Astrocyte of the cerebellum (primary cell): ENCODE results near the gene GRM6.

ENCODE experiments used
- DNase-seq: peaks from one replicate; pipeline ENCODE4 v3.0.0-alpha.2; 2011; ENCODE audit warnings: low read depth
- H3K4me3 ChIP-seq: 2 replicates; pipeline ENCODE4 v1.5.1; 2011; ENCODE audit warnings: mild to moderate bottlenecking, low read depth, low read length, moderate library complexity
- in situ Hi-C: cut with HindIII; loops from 2 replicates; pipeline ENCODE4 v1.10.0; 2017; ENCODE audit warnings: low sequenced_read_pairs
- TF ChIP-seq, protein P1 (sequence below): IDR thresholded peaks from 2 replicates; pipeline ENCODE4 v1.5.1; 2012; ENCODE audit warnings: low read length, low read depth, moderate library complexity, mild to moderate bottlenecking; ENCODE audit errors: missing control alignments

GRM6 gene

DNA sequence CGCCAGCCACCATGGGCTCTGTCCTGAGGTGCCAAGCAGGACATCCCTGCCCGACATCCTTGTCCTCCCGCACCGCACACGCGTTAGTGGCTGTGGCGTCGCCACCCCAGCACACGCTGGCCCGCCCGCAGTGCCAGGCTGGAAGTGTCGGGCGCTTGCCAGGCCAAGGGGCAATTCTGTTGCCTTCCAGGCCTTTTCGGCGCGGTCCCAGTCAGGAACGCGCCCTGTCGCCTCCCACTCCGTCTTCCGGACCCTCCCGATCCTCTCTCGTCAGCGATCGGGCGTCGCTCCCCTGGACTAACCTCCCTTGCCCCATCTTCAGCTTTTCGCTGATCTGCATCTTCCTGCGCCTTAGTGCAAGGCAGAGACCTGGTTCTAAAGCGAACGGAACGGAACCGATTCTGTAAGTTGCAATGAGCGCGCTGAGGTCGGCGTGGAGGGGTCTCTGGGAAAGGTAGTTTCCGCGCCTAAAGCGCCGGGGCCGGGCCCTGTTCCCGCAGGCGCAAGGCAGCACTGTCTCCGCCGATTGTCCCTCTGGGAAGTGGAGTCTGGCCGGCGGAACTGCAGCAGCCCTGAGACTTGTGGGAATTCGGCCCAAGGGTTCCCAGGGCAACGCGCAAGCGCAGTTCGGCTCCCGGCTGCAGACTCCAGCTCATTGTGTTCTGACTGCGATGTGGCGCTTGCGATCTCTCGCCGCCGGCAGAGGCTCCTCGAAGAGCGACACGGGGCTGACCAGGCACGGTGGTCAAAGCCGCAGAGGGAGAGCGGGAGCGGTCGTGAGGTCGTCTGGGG is 54.4 kb downstream of the GRM6 start, which contains the start of gene ZNF454:
Gene ZNF454 (plus strand): TSS at position 630 of the 792 bp plus-strand sequence. CDS start 1,594 bp downstream, outside the sequence.
- peak within 1 kb of the TSS; percentile 66 for H3K4me3 ChIP-seq
- in situ Hi-C loops: no loop called here
- TF ChIP-seq, protein P1, sequence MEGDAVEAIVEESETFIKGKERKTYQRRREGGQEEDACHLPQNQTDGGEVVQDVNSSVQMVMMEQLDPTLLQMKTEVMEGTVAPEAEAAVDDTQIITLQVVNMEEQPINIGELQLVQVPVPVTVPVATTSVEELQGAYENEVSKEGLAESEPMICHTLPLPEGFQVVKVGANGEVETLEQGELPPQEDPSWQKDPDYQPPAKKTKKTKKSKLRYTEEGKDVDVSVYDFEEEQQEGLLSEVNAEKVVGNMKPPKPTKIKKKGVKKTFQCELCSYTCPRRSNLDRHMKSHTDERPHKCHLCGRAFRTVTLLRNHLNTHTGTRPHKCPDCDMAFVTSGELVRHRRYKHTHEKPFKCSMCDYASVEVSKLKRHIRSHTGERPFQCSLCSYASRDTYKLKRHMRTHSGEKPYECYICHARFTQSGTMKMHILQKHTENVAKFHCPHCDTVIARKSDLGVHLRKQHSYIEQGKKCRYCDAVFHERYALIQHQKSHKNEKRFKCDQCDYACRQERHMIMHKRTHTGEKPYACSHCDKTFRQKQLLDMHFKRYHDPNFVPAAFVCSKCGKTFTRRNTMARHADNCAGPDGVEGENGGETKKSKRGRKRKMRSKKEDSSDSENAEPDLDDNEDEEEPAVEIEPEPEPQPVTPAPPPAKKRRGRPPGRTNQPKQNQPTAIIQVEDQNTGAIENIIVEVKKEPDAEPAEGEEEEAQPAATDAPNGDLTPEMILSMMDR: no peak
- DNase-seq: peak; percentile 86

- in situ Hi-C loops: no loop called here
- TF ChIP-seq, protein P1: no peak
- DNase-seq: no peak
- no peak overlapping the region for H3K4me3 ChIP-seq
These were observed 63.0 kb downstream of the GRM6 start for GRCh38 chr5:178931846-178932760.
